NOMO-1 treated with dmso at 0.1 percent for 144 hours (cell line): ENCODE data around the gene HEY2.
"Not testable (repeated sequence)": the region's sequence is repeated elsewhere in the genome, so short reads cannot be mapped to it uniquely, and the experiment has no call there.

Experiments
- DNase-seq: peaks from one replicate; lab custom pipeline; 2025; ENCODE audit not compliant: unreplicated experiment; lab: John Stamatoyannopoulos, UW

HEY2 gene

GRCh38 chr6:125793863-125794262, 44.4 kb downstream of the HEY2 start:
- DNase-seq: no peak

GRCh38 chr6:125794342-125795137, 45.1 kb downstream of the HEY2 start:
- no peak for DNase-seq

GRCh38 chr6:125795301-125795700, 45.9 kb downstream of the HEY2 start:
- DNase-seq: no peak

- DNase-seq: no peak
These were observed 47.9 kb downstream of the HEY2 start for GRCh38 chr6:125797120-125797885.

- no peak for DNase-seq
These were observed 48.5 kb downstream of the HEY2 start for GRCh38 chr6:125797886-125798444.

GRCh38 chr6:125798734-125799508, 49.5 kb downstream of the HEY2 start:
- peak; percentile 70 for DNase-seq

GRCh38 chr6:125802383-125802782, 53.0 kb downstream of the HEY2 start:
- DNase-seq: no peak

GRCh38 chr6:125802943-125803377, 53.5 kb downstream of the HEY2 start:
- no peak for DNase-seq

GRCh38 chr6:125804264-125804663, 54.8 kb downstream of the HEY2 start:
- no peak for DNase-seq

- not testable (repeated sequence) for DNase-seq
These were observed 55.5 kb downstream of the HEY2 start for GRCh38 chr6:125804866-125805425.

- no peak for DNase-seq
These were observed 57.4 kb downstream of the HEY2 start for GRCh38 chr6:125806813-125807212.

GRCh38 chr6:125807293-125807692, 57.9 kb downstream of the HEY2 start:
- no peak for DNase-seq

GRCh38 chr6:125808060-125808459, 58.6 kb downstream of the HEY2 start:
- DNase-seq: no peak

- DNase-seq: no peak
These were observed 59.2 kb downstream of the HEY2 start for GRCh38 chr6:125808591-125808990.

GRCh38 chr6:125809570-125810170, 60.2 kb downstream of the HEY2 start:
- DNase-seq: no peak

GRCh38 chr6:125810445-125810844, 61.0 kb downstream of the HEY2 start:
- DNase-seq: no peak
